Loucy (cell line): Measurements from ENCODE around the gene PPP2R3B.

Experiments
- H2AFZ ChIP-seq: fragments of 200-600 bp; sonication (generic); 2 replicates; pipeline ENCODE4 v1.6.0; 2016; ENCODE audit warnings: antibody characterized with exemption, mild to moderate bottlenecking, low read length, moderate library complexity
- H3F3A ChIP-seq: fragments of 200-600 bp; 2 replicates; pipeline ENCODE4 v1.6.0; 2016; ENCODE audit warnings: antibody characterized with exemption, low read depth, mild to moderate bottlenecking
- H3K27me3 ChIP-seq: fragments of 200-600 bp; sonication (generic); 2 replicates; pipeline ENCODE4 v1.6.1; 2014; ENCODE audit warnings: low read length, mild to moderate bottlenecking; ENCODE audit not compliant: insufficient read depth, poor library complexity, severe bottlenecking
- H3K36me3 ChIP-seq: fragments of 200-600 bp; sonication (generic); 2 replicates; pipeline ENCODE4 v1.6.1; 2016; ENCODE audit warnings: low read length; ENCODE audit not compliant: insufficient read depth
- H3K4me1 ChIP-seq: fragments of 200-600 bp; sonication (generic); 2 replicates; pipeline ENCODE4 v1.5.1; 2014; ENCODE audit warnings: low read length, mild to moderate bottlenecking; ENCODE audit not compliant: insufficient read depth, poor library complexity, severe bottlenecking
- H3K4me2 ChIP-seq: fragments of 200-600 bp; sonication (generic); 2 replicates; pipeline ENCODE4 v1.6.0; 2014; ENCODE audit warnings: antibody characterized with exemption, low read length, low read depth, mild to moderate bottlenecking; ENCODE audit not compliant: poor library complexity, severe bottlenecking
- H3K4me3 ChIP-seq: fragments of 200-600 bp; sonication (generic); 2 replicates; pipeline ENCODE4 v1.5.1; 2014; ENCODE audit warnings: low read length, mild to moderate bottlenecking, mixed read lengths; ENCODE audit not compliant: poor library complexity, severe bottlenecking
- H3K79me2 ChIP-seq: fragments of 200-600 bp; sonication (generic); 2 replicates; pipeline ENCODE4 v1.6.1; 2014; ENCODE audit warnings: low read length; ENCODE audit not compliant: insufficient read depth
- H3K9ac ChIP-seq: fragments of 200-600 bp; sonication (generic); 2 replicates; pipeline ENCODE4 v1.6.0; 2014; ENCODE audit warnings: mild to moderate bottlenecking, low read depth, low read length, moderate library complexity; ENCODE audit not compliant: poor library complexity, severe bottlenecking
- H3K9me2 ChIP-seq: fragments of 200-600 bp; sonication (generic); replicated peaks from 2 replicates; pipeline ENCODE4 v1.6.1; 2016; ENCODE audit warnings: low read depth, low read length, mixed read lengths
- H3K9me3 ChIP-seq: fragments of 200-600 bp; sonication (generic); 2 replicates; pipeline ENCODE4 v1.6.1; 2014; ENCODE audit warnings: mild to moderate bottlenecking, antibody characterized with exemption, low read length, low read depth; ENCODE audit not compliant: insufficient read depth
- H4K20me1 ChIP-seq: fragments of 200-600 bp; sonication (generic); 2 replicates; pipeline ENCODE4 v1.6.0; 2014; ENCODE audit warnings: antibody characterized with exemption, low read length, mild to moderate bottlenecking; ENCODE audit not compliant: insufficient read depth, poor library complexity, severe bottlenecking
- CTCF ChIP-seq: fragments of 200-600 bp; sonication (generic); conservative IDR thresholded peaks from 2 replicates; pipeline ENCODE4 v1.5.1; 2014; ENCODE audit warnings: mild to moderate bottlenecking, antibody characterized with exemption, low read length
- EZH2phosphoT487 ChIP-seq: fragments of 200-600 bp; IDR thresholded peaks from 2 replicates; pipeline ENCODE4 v1.6.1; 2018; ENCODE audit warnings: antibody characterized with exemption, mild to moderate bottlenecking, moderate library complexity, borderline replicate concordance

PPP2R3B gene

GRCh38 chrX:370244-370962 is 16.3 kb downstream of the PPP2R3B start:
- Histone ChIP-seq H3K27me3 (no peaks in the 10 kb centered on the region), H3K9me3 (no peaks in the 10 kb centered on the region), H2AFZ (no peak overlapping the region), H3K4me2 (no peak overlapping the region), H4K20me1 (no peaks in the 10 kb centered on the region), H3K4me3 (no peak overlapping the region), H3K4me1 (no peaks in the 10 kb centered on the region), H3K9ac (no peak overlapping the region), H3F3A (no peaks in the 10 kb centered on the region), H3K79me2 (no peaks in the 10 kb centered on the region), H3K9me2 (no peaks in the 10 kb centered on the region), H3K36me3 (no peaks in the 10 kb centered on the region)
- no peak for TF ChIP-seq CTCF

GRCh38 chrX:369563-370101 is 17.1 kb downstream of the PPP2R3B start:
- Histone ChIP-seq H3K9ac (no peak overlapping the region), H3K27me3 (no peaks in the 10 kb centered on the region), H3K4me3 (no peak overlapping the region), H3K4me2 (no peak overlapping the region), H4K20me1 (no peaks in the 10 kb centered on the region), H3K36me3 (no peaks in the 10 kb centered on the region), H3K4me1 (no peaks in the 10 kb centered on the region), H2AFZ (no peak overlapping the region), H3K79me2 (no peaks in the 10 kb centered on the region), H3K9me2 (no peaks in the 10 kb centered on the region), H3F3A (no peaks in the 10 kb centered on the region), H3K9me3 (no peaks in the 10 kb centered on the region)
- TF ChIP-seq EZH2phosphoT487 (no peak), CTCF (no peak)

GRCh38 chrX:368811-369562 is 17.7 kb downstream of the PPP2R3B start:
- no peaks in the 10 kb centered on the region for H3K9me2 ChIP-seq
- no peak overlapping the region for H2AFZ ChIP-seq
- H3K9ac ChIP-seq, result no peak overlapping the region
- no peaks in the 10 kb centered on the region for H3K4me1 ChIP-seq
- no peaks in the 10 kb centered on the region for H3K79me2 ChIP-seq
- no peaks in the 10 kb centered on the region for H4K20me1 ChIP-seq
- H3F3A ChIP-seq, result no peaks in the 10 kb centered on the region
- H3K4me2 ChIP-seq, result no peak overlapping the region
- H3K36me3 ChIP-seq, result no peaks in the 10 kb centered on the region
- H3K27me3 ChIP-seq, result no peaks in the 10 kb centered on the region
- no peak for TF ChIP-seq EZH2phosphoT487
- no peak for TF ChIP-seq CTCF
- no peaks in the 10 kb centered on the region for H3K9me3 ChIP-seq
- H3K4me3 ChIP-seq, result no peak overlapping the region
